Measurements from ENCODE around the gene B4GALT2.
A peak's percentile ranks its signal among the peaks of the same experiment; 100 is the strongest.

Gene B4GALT2

GRCh38 chr1:43947061-43947873 lies 31.7 kb upstream of the B4GALT2 start:
- H3K4me1 ChIP-seq (ENCODE audit: control insufficient read depth, insufficient read depth, low read length, unreplicated experiment), result peaks cover 23% of the 10 kb centered on the region
- no peaks in the 10 kb centered on the region; the same call in 1 of the 2 replicates for H3K36me3 ChIP-seq (ENCODE audit: insufficient read depth, low read length)
- H3K79me2 ChIP-seq (ENCODE audit: control insufficient read depth, insufficient read depth, low read length, unreplicated experiment), result peaks cover 25% of the 10 kb centered on the region
- H3K27ac ChIP-seq (ENCODE audit: low read depth, low read length), result peak overlapping the region; percentile 86
- peak overlapping the region; percentile 82 for H3K4me3 ChIP-seq (ENCODE audit: low read depth, low read length)
- no peaks in the 10 kb centered on the region for H3K27me3 ChIP-seq (ENCODE audit: insufficient read depth, low read length)
- H2AFZ ChIP-seq (ENCODE audit: low read length, unreplicated experiment), result peak overlapping the region; percentile 31

- Histone ChIP-seq H3K27ac (ENCODE audit: low read depth, low read length) (no peak overlapping the region), H3K36me3 (ENCODE audit: insufficient read depth, low read length) (no peaks in the 10 kb centered on the region; the same call in 1 of the 2 replicates), H2AFZ (ENCODE audit: low read length, unreplicated experiment) (no peak overlapping the region), H3K27me3 (ENCODE audit: insufficient read depth, low read length) (no peaks in the 10 kb centered on the region), H3K4me3 (ENCODE audit: low read depth, low read length) (peak overlapping the region; percentile 82), H3K79me2 (ENCODE audit: control insufficient read depth, insufficient read depth, low read length, unreplicated experiment) (peaks cover 27% of the 10 kb centered on the region), H3K4me1 (ENCODE audit: control insufficient read depth, insufficient read depth, low read length, unreplicated experiment) (peaks cover 23% of the 10 kb centered on the region)
Observed at GRCh38 chr1:43947874-43948437, 31.1 kb upstream of the B4GALT2 start.

- no peak overlapping the region for H3K27ac ChIP-seq (ENCODE audit: low read depth, low read length)
- H3K36me3 ChIP-seq (ENCODE audit: insufficient read depth, low read length), result no peaks in the 10 kb centered on the region; the same call in 1 of the 2 replicates
- H3K4me3 ChIP-seq (ENCODE audit: low read depth, low read length), result no peak overlapping the region
- peaks cover 27% of the 10 kb centered on the region for H3K79me2 ChIP-seq (ENCODE audit: control insufficient read depth, insufficient read depth, low read length, unreplicated experiment)
- H3K27me3 ChIP-seq (ENCODE audit: insufficient read depth, low read length), result no peaks in the 10 kb centered on the region
- H2AFZ ChIP-seq (ENCODE audit: low read length, unreplicated experiment), result no peak overlapping the region
- H3K4me1 ChIP-seq (ENCODE audit: control insufficient read depth, insufficient read depth, low read length, unreplicated experiment), result peaks cover 23% of the 10 kb centered on the region
Observed at GRCh38 chr1:43949678-43950077, 29.3 kb upstream of the B4GALT2 start.

GRCh38 chr1:43951021-43951985 lies 27.7 kb upstream of the B4GALT2 start:
- no peak overlapping the region for H3K27ac ChIP-seq (ENCODE audit: low read depth, low read length)
- no peaks in the 10 kb centered on the region; the same call in 1 of the 2 replicates for H3K36me3 ChIP-seq (ENCODE audit: insufficient read depth, low read length)
- H2AFZ ChIP-seq (ENCODE audit: low read length, unreplicated experiment), result no peak overlapping the region
- no peaks in the 10 kb centered on the region for H3K27me3 ChIP-seq (ENCODE audit: insufficient read depth, low read length)
- no peak overlapping the region for H3K4me3 ChIP-seq (ENCODE audit: low read depth, low read length)
- H3K4me1 ChIP-seq (ENCODE audit: control insufficient read depth, insufficient read depth, low read length, unreplicated experiment), result peaks cover 18% of the 10 kb centered on the region
- H3K79me2 ChIP-seq (ENCODE audit: control insufficient read depth, insufficient read depth, low read length, unreplicated experiment), result peaks cover 27% of the 10 kb centered on the region

- H3K27ac ChIP-seq (ENCODE audit: low read depth, low read length), result no peak overlapping the region
- H3K4me1 ChIP-seq (ENCODE audit: control insufficient read depth, insufficient read depth, low read length, unreplicated experiment), result peaks cover 15% of the 10 kb centered on the region
- H3K27me3 ChIP-seq (ENCODE audit: insufficient read depth, low read length), result no peaks in the 10 kb centered on the region
- no peaks in the 10 kb centered on the region; the same call in 1 of the 2 replicates for H3K36me3 ChIP-seq (ENCODE audit: insufficient read depth, low read length)
- peaks cover 17% of the 10 kb centered on the region for H3K79me2 ChIP-seq (ENCODE audit: control insufficient read depth, insufficient read depth, low read length, unreplicated experiment)
- no peak overlapping the region for H2AFZ ChIP-seq (ENCODE audit: low read length, unreplicated experiment)
- H3K4me3 ChIP-seq (ENCODE audit: low read depth, low read length), result no peak overlapping the region
Observed at GRCh38 chr1:43952731-43953346, 26.2 kb upstream of the B4GALT2 start.

- Histone ChIP-seq H3K36me3 (ENCODE audit: insufficient read depth, low read length) (no peaks in the 10 kb centered on the region; the same call in 1 of the 2 replicates), H3K27ac (ENCODE audit: low read depth, low read length) (no peak overlapping the region), H2AFZ (ENCODE audit: low read length, unreplicated experiment) (no peak overlapping the region), H3K79me2 (ENCODE audit: control insufficient read depth, insufficient read depth, low read length, unreplicated experiment) (peaks cover 11% of the 10 kb centered on the region), H3K4me1 (ENCODE audit: control insufficient read depth, insufficient read depth, low read length, unreplicated experiment) (peaks cover 10% of the 10 kb centered on the region), H3K27me3 (ENCODE audit: insufficient read depth, low read length) (no peaks in the 10 kb centered on the region), H3K4me3 (ENCODE audit: low read depth, low read length) (no peak overlapping the region)
Observed at GRCh38 chr1:43953361-43953760, 25.6 kb upstream of the B4GALT2 start.

GRCh38 chr1:43954036-43954435 lies 25.0 kb upstream of the B4GALT2 start:
- Histone ChIP-seq H3K36me3 (ENCODE audit: insufficient read depth, low read length) (no peaks in the 10 kb centered on the region; the same call in 1 of the 2 replicates), H2AFZ (ENCODE audit: low read length, unreplicated experiment) (no peak overlapping the region), H3K79me2 (ENCODE audit: control insufficient read depth, insufficient read depth, low read length, unreplicated experiment) (peaks cover 7% of the 10 kb centered on the region), H3K27me3 (ENCODE audit: insufficient read depth, low read length) (no peaks in the 10 kb centered on the region), H3K27ac (ENCODE audit: low read depth, low read length) (no peak overlapping the region), H3K4me1 (ENCODE audit: control insufficient read depth, insufficient read depth, low read length, unreplicated experiment) (peaks cover 7% of the 10 kb centered on the region), H3K4me3 (ENCODE audit: low read depth, low read length) (no peak overlapping the region)

- peaks cover 5% of the 10 kb centered on the region for H3K4me1 ChIP-seq (ENCODE audit: control insufficient read depth, insufficient read depth, low read length, unreplicated experiment)
- no peak overlapping the region for H2AFZ ChIP-seq (ENCODE audit: low read length, unreplicated experiment)
- H3K79me2 ChIP-seq (ENCODE audit: control insufficient read depth, insufficient read depth, low read length, unreplicated experiment), result peaks cover 4% of the 10 kb centered on the region
- no peaks in the 10 kb centered on the region; the same call in 1 of the 2 replicates for H3K36me3 ChIP-seq (ENCODE audit: insufficient read depth, low read length)
- no peak overlapping the region for H3K4me3 ChIP-seq (ENCODE audit: low read depth, low read length)
- no peak overlapping the region for H3K27ac ChIP-seq (ENCODE audit: low read depth, low read length)
- no peaks in the 10 kb centered on the region for H3K27me3 ChIP-seq (ENCODE audit: insufficient read depth, low read length)
Observed at GRCh38 chr1:43956234-43956633, 22.8 kb upstream of the B4GALT2 start.

- H3K27ac ChIP-seq (ENCODE audit: low read depth, low read length), result no peak overlapping the region
- H2AFZ ChIP-seq (ENCODE audit: low read length, unreplicated experiment), result no peak overlapping the region
- no peaks in the 10 kb centered on the region; the same call in 1 of the 2 replicates for H3K36me3 ChIP-seq (ENCODE audit: insufficient read depth, low read length)
- H3K79me2 ChIP-seq (ENCODE audit: control insufficient read depth, insufficient read depth, low read length, unreplicated experiment), result peaks cover 2% of the 10 kb centered on the region
- H3K27me3 ChIP-seq (ENCODE audit: insufficient read depth, low read length), result no peaks in the 10 kb centered on the region
- H3K4me1 ChIP-seq (ENCODE audit: control insufficient read depth, insufficient read depth, low read length, unreplicated experiment), result no peaks in the 10 kb centered on the region
- H3K4me3 ChIP-seq (ENCODE audit: low read depth, low read length), result no peak overlapping the region
Observed at GRCh38 chr1:43957407-43958040, 21.5 kb upstream of the B4GALT2 start.

All from ACC112 (cell line).